ENCODE results near the gene RHOA. TPM values are rescaled to one million over a fixed set of nuclear protein-coding genes. Genes with fewer than 3 reads are reported as not detected.
"Not testable (repeated sequence)": the region's sequence is repeated elsewhere in the genome, so short reads cannot be mapped to it uniquely, and the experiment has no call there.

Gene RHOA
- total RNA-seq, 1 donor from 2014 or later, result 574 TPM

DNA sequence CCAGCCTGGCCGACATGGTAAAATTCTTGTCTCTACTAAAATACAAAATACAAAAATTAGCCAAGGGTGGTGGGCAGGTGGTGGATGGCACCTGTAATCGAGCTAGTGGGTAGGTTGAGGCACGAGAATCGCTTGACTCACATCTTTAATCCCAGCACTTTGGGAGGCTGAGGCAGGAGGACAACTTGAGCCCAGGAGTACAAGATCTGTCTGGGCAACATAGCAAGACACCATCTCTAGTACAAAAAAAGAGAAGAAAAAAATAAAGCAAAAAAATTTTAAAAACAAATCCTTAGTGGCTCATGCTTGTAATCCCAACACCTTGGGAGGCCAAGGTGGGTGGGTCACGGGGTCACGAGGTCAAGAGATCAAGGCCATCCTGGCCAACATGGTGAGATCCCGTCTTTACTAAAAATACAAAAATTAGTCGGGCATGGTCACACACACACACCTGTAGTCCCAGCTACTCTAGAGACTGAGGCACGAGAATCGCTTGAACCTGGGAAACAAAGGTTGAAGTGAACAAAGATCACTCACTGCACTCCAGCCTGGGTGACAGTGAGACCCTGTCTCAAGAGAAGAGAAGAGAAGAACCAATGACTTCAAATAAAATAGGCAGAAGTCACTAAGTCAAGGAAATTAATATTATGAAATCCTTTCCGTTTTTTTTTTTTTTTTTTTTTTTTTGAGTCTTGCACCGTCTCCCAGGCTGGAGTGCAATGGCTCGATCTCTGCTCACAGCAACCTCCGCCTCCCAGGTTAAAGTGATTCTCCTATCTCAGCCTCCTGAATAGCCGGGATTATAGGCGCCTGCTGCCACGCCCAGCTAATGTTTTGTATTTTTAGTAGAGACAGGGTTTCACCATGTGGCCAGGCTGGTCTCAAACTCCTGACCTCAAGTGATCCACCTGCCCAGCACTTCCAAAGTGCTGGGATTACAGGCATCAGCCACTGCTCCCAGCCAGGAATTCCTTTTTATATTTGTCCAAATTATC lies 4.9 kb downstream of the RHOA start:
- Mint-ChIP-seq H3K36me3 (ENCODE audit: unreplicated experiment) (peaks cover 6% of the 10 kb centered on the region), H3K27me3 (ENCODE audit: unreplicated experiment) (no peaks in the 10 kb centered on the region), H3K9me3 (ENCODE audit: unreplicated experiment) (no peaks in the 10 kb centered on the region), H3K27ac (ENCODE audit: unreplicated experiment) (peak overlapping the region; percentile 79), H3K4me3 (ENCODE audit: unreplicated experiment) (peak overlapping the region; percentile 33), H3K4me1 (ENCODE audit: unreplicated experiment) (peaks cover 58% of the 10 kb centered on the region)
- no peak for DNase-seq (ENCODE audit: extremely low spot score, unreplicated experiment)
- TF ChIP-seq, protein P1, sequence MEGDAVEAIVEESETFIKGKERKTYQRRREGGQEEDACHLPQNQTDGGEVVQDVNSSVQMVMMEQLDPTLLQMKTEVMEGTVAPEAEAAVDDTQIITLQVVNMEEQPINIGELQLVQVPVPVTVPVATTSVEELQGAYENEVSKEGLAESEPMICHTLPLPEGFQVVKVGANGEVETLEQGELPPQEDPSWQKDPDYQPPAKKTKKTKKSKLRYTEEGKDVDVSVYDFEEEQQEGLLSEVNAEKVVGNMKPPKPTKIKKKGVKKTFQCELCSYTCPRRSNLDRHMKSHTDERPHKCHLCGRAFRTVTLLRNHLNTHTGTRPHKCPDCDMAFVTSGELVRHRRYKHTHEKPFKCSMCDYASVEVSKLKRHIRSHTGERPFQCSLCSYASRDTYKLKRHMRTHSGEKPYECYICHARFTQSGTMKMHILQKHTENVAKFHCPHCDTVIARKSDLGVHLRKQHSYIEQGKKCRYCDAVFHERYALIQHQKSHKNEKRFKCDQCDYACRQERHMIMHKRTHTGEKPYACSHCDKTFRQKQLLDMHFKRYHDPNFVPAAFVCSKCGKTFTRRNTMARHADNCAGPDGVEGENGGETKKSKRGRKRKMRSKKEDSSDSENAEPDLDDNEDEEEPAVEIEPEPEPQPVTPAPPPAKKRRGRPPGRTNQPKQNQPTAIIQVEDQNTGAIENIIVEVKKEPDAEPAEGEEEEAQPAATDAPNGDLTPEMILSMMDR (IDR thresholded peaks at IDR 0.05), result no peak

DNA sequence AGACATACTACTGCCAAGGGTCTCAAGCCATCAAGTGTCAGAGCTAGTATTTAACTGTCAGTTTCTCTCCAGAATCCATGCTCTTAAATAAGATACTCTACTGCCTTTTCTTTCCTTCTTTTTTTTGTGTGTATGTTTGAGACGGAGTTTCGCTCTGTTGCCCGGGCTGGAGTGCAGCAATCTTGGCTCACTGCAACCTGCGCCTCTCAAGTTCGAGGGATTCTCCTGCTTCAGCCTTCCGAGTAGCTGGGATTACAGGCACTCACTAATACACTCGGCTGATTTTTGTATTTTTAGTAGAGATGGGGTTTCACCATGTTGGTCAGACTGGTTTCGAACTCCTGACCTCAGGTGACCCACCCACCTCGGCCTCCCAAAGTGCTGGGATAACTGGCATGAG lies 6.2 kb downstream of the RHOA start:
- Mint-ChIP-seq H3K27ac (ENCODE audit: unreplicated experiment) (peak overlapping the region; percentile 79), H3K4me1 (ENCODE audit: unreplicated experiment) (peaks cover 59% of the 10 kb centered on the region)
- not testable (repeated sequence) for H3K4me3 Mint-ChIP-seq (ENCODE audit: unreplicated experiment); DNase-seq (ENCODE audit: extremely low spot score, unreplicated experiment); H3K36me3 Mint-ChIP-seq (ENCODE audit: unreplicated experiment); H3K27me3 Mint-ChIP-seq (ENCODE audit: unreplicated experiment); H3K9me3 Mint-ChIP-seq (ENCODE audit: unreplicated experiment)

DNA sequence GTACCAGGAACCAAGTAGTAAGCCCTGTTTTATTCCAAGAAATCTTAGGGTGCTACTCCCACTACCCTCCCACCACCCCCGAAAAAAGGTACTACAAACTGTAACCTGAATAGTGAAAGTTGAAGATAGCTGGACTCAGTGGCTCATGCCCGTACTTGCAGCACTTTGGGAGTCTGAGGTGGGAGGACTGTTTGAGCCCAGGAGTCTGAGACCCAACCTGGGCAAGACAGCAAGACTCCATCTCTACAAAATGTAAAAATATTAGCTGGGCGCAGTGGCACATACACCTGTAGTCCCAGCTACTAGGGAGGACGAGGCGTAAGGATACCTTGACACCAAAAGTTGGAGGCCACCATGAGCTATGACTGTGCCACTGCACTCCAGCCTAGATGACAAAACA lies 7.9 kb downstream of the RHOA start:
- Mint-ChIP-seq H3K36me3 (ENCODE audit: unreplicated experiment) (peaks cover 9% of the 10 kb centered on the region), H3K27me3 (ENCODE audit: unreplicated experiment) (no peaks in the 10 kb centered on the region), H3K4me1 (ENCODE audit: unreplicated experiment) (peaks cover 51% of the 10 kb centered on the region), H3K27ac (ENCODE audit: unreplicated experiment) (no peak overlapping the region), H3K9me3 (ENCODE audit: unreplicated experiment) (no peaks in the 10 kb centered on the region), H3K4me3 (ENCODE audit: unreplicated experiment) (no peak overlapping the region)
- DNase-seq (ENCODE audit: extremely low spot score, unreplicated experiment), result no peak
- TF ChIP-seq, protein P1 (IDR thresholded peaks at IDR 0.05), result no peak

DNA sequence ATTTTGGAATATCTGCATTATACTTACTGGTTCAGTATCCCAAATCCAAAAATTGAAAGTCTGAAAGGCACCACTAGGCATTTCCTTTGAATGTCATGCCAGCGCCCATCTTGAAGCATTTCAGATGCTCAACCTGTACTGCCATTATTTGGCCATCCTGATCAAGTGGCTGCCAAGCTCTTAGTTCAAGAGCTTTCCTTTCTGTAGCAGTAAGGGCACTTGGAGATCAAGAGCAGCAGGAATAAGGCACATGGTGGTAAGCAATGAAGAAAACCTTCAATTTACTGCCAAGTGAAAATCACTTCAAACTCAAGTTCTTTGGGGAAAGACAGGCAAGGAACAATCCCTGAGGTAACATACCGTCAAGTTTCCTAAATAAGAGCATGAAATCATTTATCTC lies 10.0 kb downstream of the RHOA start:
- no peak for DNase-seq (ENCODE audit: extremely low spot score, unreplicated experiment)
- Mint-ChIP-seq H3K36me3 (ENCODE audit: unreplicated experiment) (peaks cover 9% of the 10 kb centered on the region), H3K27ac (ENCODE audit: unreplicated experiment) (no peak overlapping the region), H3K4me3 (ENCODE audit: unreplicated experiment) (no peak overlapping the region), H3K9me3 (ENCODE audit: unreplicated experiment) (no peaks in the 10 kb centered on the region), H3K27me3 (ENCODE audit: unreplicated experiment) (no peaks in the 10 kb centered on the region), H3K4me1 (ENCODE audit: unreplicated experiment) (peaks cover 43% of the 10 kb centered on the region)
- TF ChIP-seq, protein P1 (IDR thresholded peaks at IDR 0.05), result no peak

DNA sequence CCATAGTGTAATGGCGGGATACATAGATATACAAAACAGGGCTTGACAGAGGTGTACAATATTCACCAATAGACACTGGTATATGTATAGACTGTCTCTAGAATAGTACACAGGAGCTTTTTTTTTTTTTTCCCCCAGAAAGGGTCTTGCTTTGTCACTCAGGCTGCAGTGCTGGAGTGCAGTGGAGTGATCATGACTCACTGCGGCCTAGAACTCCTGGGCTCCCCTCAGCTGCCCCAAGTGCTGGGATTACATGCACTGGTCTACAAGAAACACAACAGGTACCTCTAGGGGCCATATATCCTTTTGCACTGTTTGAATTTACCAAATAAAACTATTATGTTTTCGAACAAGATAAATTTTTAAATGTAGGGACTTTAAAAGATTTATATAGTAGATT lies 12.3 kb downstream of the RHOA start:
- TF ChIP-seq, protein P1 (IDR thresholded peaks at IDR 0.05), result no peak
- Mint-ChIP-seq H3K4me1 (ENCODE audit: unreplicated experiment) (peaks cover 34% of the 10 kb centered on the region), H3K27ac (ENCODE audit: unreplicated experiment) (peak overlapping the region; percentile 59), H3K27me3 (ENCODE audit: unreplicated experiment) (no peaks in the 10 kb centered on the region), H3K4me3 (ENCODE audit: unreplicated experiment) (no peak overlapping the region), H3K9me3 (ENCODE audit: unreplicated experiment) (no peaks in the 10 kb centered on the region), H3K36me3 (ENCODE audit: unreplicated experiment) (peaks cover 12% of the 10 kb centered on the region)
- DNase-seq (ENCODE audit: extremely low spot score, unreplicated experiment), result no peak

All from osteocyte (in vitro differentiated cells).